Measurements from ENCODE around the gene MAP3K2. TPM values are rescaled to one million over a fixed set of nuclear protein-coding genes. Genes with fewer than 3 reads are reported as not detected.
"Not testable (repeated sequence)": the region's sequence is repeated elsewhere in the genome, so short reads cannot be mapped to it uniquely, and the experiment has no call there.

Gene MAP3K2
- total and polyA plus RNA-seq, 4 donors: 6.6 to 79.3 (median 40.6) TPM

GRCh38 chr2:127357591-127357990, 30.2 kb downstream of the MAP3K2 start:
- ATAC-seq (ENCODE audit: low FRiP score): no peak
- H3K4me1 ChIP-seq (ENCODE audit: control insufficient read depth in 1 of 2, insufficient read depth in 2 of 2, low read length in 2 of 2): peaks cover 1 to 3% of the 10 kb centered on the region in 2 donors

DNA sequence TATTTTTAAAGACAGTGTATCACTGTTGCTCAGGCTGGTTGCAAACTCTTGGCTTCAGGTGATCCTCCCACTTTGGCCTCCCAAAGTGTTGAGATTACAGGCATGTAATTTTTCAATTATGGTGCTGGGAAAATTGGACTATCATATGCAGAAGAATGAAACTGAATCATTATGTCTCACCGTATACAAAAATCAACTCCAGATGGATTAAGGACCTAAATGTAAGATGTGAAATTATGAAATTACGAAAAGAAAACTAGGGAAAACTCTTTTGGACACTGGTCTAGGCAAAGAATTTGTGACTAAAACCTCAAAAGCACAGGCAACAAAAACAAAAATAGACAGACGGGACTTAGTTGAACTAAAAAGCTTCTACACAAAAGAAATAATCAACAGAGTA, 31.2 kb downstream of the MAP3K2 start:
- 96 to 97% methylated on average over 3 of the region's 3 CpGs for WGBS, 2 donors
- H3K27me3 ChIP-seq (ENCODE audit: control insufficient read depth in 1 of 2, insufficient read depth in 2 of 2, low read length in 1 of 2): no peaks in the 10 kb centered on the region
- no peaks in the 10 kb centered on the region for H3K36me3 ChIP-seq (ENCODE audit: control insufficient read depth in 1 of 2, insufficient read depth in 2 of 2, low read length in 1 of 2)
- no peak for DNase-seq
- no peak overlapping the region for H3K27ac ChIP-seq (ENCODE audit: low read depth in 1 of 2, low read length in 2 of 2)
- no peaks in the 10 kb centered on the region for H3K9me3 ChIP-seq (ENCODE audit: control insufficient read depth, low read length)
- H3K4me1 ChIP-seq (ENCODE audit: control insufficient read depth in 1 of 2, insufficient read depth in 2 of 2, low read length in 2 of 2): peaks cover 0 to 3% of the 10 kb centered on the region in 2 donors
- ATAC-seq (ENCODE audit: low FRiP score): no peak
- intact Hi-C loops (cut with DNase I): no loop called here
- H3K4me3 ChIP-seq (ENCODE audit: low read length in 2 of 2): no peak overlapping the region

More at GRCh38 chr2:127357591-127357990, 30.2 kb downstream of the MAP3K2 start:
- Histone ChIP-seq H3K27ac (ENCODE audit: low read depth in 1 of 2, low read length in 2 of 2) (no peak overlapping the region), H3K36me3 (ENCODE audit: control insufficient read depth in 1 of 2, insufficient read depth in 2 of 2, low read length in 1 of 2) (no peaks in the 10 kb centered on the region), H3K27me3 (ENCODE audit: control insufficient read depth in 1 of 2, insufficient read depth in 2 of 2, low read length in 1 of 2) (no peaks in the 10 kb centered on the region), H3K9me3 (ENCODE audit: control insufficient read depth, low read length) (no peaks in the 10 kb centered on the region), H3K4me3 (ENCODE audit: low read length in 2 of 2) (no peak overlapping the region)
- no peak for DNase-seq
- intact Hi-C loops (cut with DNase I): no loop called here

- H3K27me3 ChIP-seq (ENCODE audit: control insufficient read depth in 1 of 2, insufficient read depth in 2 of 2, low read length in 1 of 2): no peaks in the 10 kb centered on the region
- ATAC-seq (ENCODE audit: low FRiP score): no peak
- no peak overlapping the region for H3K4me3 ChIP-seq (ENCODE audit: low read length in 2 of 2)
- H3K27ac ChIP-seq (ENCODE audit: low read depth in 1 of 2, low read length in 2 of 2): no peak overlapping the region
- no peaks in the 10 kb centered on the region for H3K9me3 ChIP-seq (ENCODE audit: control insufficient read depth, low read length)
- no peaks in the 10 kb centered on the region for H3K36me3 ChIP-seq (ENCODE audit: control insufficient read depth in 1 of 2, insufficient read depth in 2 of 2, low read length in 1 of 2)
- 70 to 72% methylated on average over 4 of the region's 4 CpGs for WGBS, 2 donors
- no peak for DNase-seq
- H3K4me1 ChIP-seq (ENCODE audit: control insufficient read depth in 1 of 2, insufficient read depth in 2 of 2, low read length in 2 of 2): peaks cover 0 to 3% of the 10 kb centered on the region in 2 donors
- intact Hi-C loops (cut with DNase I): no loop called here
Observed at GRCh38 chr2:127355407-127356008, 32.3 kb downstream of the MAP3K2 start.

- H3K9me3 ChIP-seq (ENCODE audit: control insufficient read depth, low read length); DNase-seq; H3K27ac ChIP-seq (ENCODE audit: low read depth in 1 of 2, low read length in 2 of 2); H3K27me3 ChIP-seq (ENCODE audit: control insufficient read depth in 1 of 2, insufficient read depth in 2 of 2, low read length in 1 of 2); H3K4me1 ChIP-seq (ENCODE audit: control insufficient read depth in 1 of 2, insufficient read depth in 2 of 2, low read length in 2 of 2); H3K4me3 ChIP-seq (ENCODE audit: low read length in 2 of 2); intact Hi-C loops (cut with DNase I); H3K36me3 ChIP-seq (ENCODE audit: control insufficient read depth in 1 of 2, insufficient read depth in 2 of 2, low read length in 1 of 2); ATAC-seq (ENCODE audit: low FRiP score): not testable (repeated sequence)
- 63 to 76% methylated on average over 4 to 6 of the region's 6 CpGs for WGBS, 2 donors
Observed at GRCh38 chr2:127353873-127354676, 33.7 kb downstream of the MAP3K2 start.

GRCh38 chr2:127353223-127353622, 34.6 kb downstream of the MAP3K2 start:
- H3K27me3 ChIP-seq (ENCODE audit: control insufficient read depth in 1 of 2, insufficient read depth in 2 of 2, low read length in 1 of 2); ATAC-seq (ENCODE audit: low FRiP score); H3K36me3 ChIP-seq (ENCODE audit: control insufficient read depth in 1 of 2, insufficient read depth in 2 of 2, low read length in 1 of 2); H3K9me3 ChIP-seq (ENCODE audit: control insufficient read depth, low read length); H3K27ac ChIP-seq (ENCODE audit: low read depth in 1 of 2, low read length in 2 of 2); H3K4me1 ChIP-seq (ENCODE audit: control insufficient read depth in 1 of 2, insufficient read depth in 2 of 2, low read length in 2 of 2); H3K4me3 ChIP-seq (ENCODE audit: low read length in 2 of 2); intact Hi-C loops (cut with DNase I); DNase-seq: not testable (repeated sequence)
- WGBS, 2 donors: 96 to 98% methylated on average over 18 to 35 of the region's 35 CpGs

- intact Hi-C loops (cut with DNase I): no loop called here
- Histone ChIP-seq H3K4me3 (ENCODE audit: low read length in 2 of 2) (no peak overlapping the region), H3K27ac (ENCODE audit: low read depth in 1 of 2, low read length in 2 of 2) (no peak overlapping the region), H3K36me3 (ENCODE audit: control insufficient read depth in 1 of 2, insufficient read depth in 2 of 2, low read length in 1 of 2) (no peaks in the 10 kb centered on the region), H3K27me3 (ENCODE audit: control insufficient read depth in 1 of 2, insufficient read depth in 2 of 2, low read length in 1 of 2) (no peaks in the 10 kb centered on the region), H3K4me1 (ENCODE audit: control insufficient read depth in 1 of 2, insufficient read depth in 2 of 2, low read length in 2 of 2) (no peaks in the 10 kb centered on the region), H3K9me3 (ENCODE audit: control insufficient read depth, low read length) (no peaks in the 10 kb centered on the region)
- ATAC-seq (ENCODE audit: low FRiP score): no peak
- WGBS, 2 donors: 87 to 93% methylated on average over 2 of the region's 2 CpGs
- DNase-seq: no peak
Observed at GRCh38 chr2:127351603-127352002, 36.2 kb downstream of the MAP3K2 start.

DNA sequence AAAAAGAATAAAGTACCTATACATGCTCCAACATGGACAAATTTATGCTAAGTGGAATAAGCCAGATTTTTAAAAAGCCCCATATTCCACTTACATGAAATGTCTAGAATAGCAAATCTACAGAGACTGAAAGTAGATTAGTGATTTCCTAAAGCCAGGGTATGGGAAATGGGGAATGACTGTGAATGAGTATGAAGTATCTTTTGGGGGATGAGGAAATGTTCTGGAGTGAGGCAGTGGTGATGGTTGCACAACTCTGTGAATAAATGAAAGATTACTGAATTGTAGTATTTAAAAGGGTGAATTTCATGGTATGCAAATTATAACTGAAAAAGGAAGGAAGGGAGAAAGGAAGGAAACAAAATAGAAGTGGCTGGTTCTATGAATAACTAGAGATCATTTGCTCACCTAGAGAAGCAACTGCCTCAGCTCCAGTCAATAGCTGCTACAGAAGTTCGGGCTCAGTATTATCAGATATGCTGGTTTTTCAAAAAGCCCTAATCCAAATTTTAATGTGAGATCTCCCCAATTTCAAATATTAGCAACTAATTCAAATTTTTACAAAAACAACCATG, 39.3 kb downstream of the MAP3K2 start:
- Histone ChIP-seq H3K4me1 (ENCODE audit: control insufficient read depth in 1 of 2, insufficient read depth in 2 of 2, low read length in 2 of 2) (peaks cover 0 to 3% of the 10 kb centered on the region in 2 donors), H3K27me3 (ENCODE audit: control insufficient read depth in 1 of 2, insufficient read depth in 2 of 2, low read length in 1 of 2) (no peaks in the 10 kb centered on the region), H3K36me3 (ENCODE audit: control insufficient read depth in 1 of 2, insufficient read depth in 2 of 2, low read length in 1 of 2) (peaks cover 0 to 2% of the 10 kb centered on the region in 2 donors), H3K9me3 (ENCODE audit: control insufficient read depth, low read length) (no peaks in the 10 kb centered on the region), H3K4me3 (ENCODE audit: low read length in 2 of 2) (no peak overlapping the region), H3K27ac (ENCODE audit: low read depth in 1 of 2, low read length in 2 of 2) (no peak overlapping the region)
- intact Hi-C loops (cut with DNase I): no loop called here
- no peak for DNase-seq
- WGBS, 2 donors: 99 to 100% methylated on average over 1 of the region's 1 CpG
- ATAC-seq (ENCODE audit: low FRiP score): no peak

GRCh38 chr2:127347734-127348392, 39.9 kb downstream of the MAP3K2 start:
- H3K27ac ChIP-seq (ENCODE audit: low read depth in 1 of 2, low read length in 2 of 2): no peak overlapping the region
- no peak for ATAC-seq (ENCODE audit: low FRiP score)
- no peaks in the 10 kb centered on the region for H3K9me3 ChIP-seq (ENCODE audit: control insufficient read depth, low read length)
- intact Hi-C loops (cut with DNase I): no loop called here
- H3K4me3 ChIP-seq (ENCODE audit: low read length in 2 of 2): no peak overlapping the region
- H3K36me3 ChIP-seq (ENCODE audit: control insufficient read depth in 1 of 2, insufficient read depth in 2 of 2, low read length in 1 of 2): peaks cover 0 to 2% of the 10 kb centered on the region in 2 donors
- no peak for DNase-seq
- peaks cover 0 to 3% of the 10 kb centered on the region in 2 donors for H3K4me1 ChIP-seq (ENCODE audit: control insufficient read depth in 1 of 2, insufficient read depth in 2 of 2, low read length in 2 of 2)
- WGBS, 2 donors: 97 to 100% methylated on average over 1 of the region's 1 CpG
- H3K27me3 ChIP-seq (ENCODE audit: control insufficient read depth in 1 of 2, insufficient read depth in 2 of 2, low read length in 1 of 2): no peaks in the 10 kb centered on the region

Data from aorta (tissue), 5 donors.